ENCODE data around the gene PPCDC.

DNA sequence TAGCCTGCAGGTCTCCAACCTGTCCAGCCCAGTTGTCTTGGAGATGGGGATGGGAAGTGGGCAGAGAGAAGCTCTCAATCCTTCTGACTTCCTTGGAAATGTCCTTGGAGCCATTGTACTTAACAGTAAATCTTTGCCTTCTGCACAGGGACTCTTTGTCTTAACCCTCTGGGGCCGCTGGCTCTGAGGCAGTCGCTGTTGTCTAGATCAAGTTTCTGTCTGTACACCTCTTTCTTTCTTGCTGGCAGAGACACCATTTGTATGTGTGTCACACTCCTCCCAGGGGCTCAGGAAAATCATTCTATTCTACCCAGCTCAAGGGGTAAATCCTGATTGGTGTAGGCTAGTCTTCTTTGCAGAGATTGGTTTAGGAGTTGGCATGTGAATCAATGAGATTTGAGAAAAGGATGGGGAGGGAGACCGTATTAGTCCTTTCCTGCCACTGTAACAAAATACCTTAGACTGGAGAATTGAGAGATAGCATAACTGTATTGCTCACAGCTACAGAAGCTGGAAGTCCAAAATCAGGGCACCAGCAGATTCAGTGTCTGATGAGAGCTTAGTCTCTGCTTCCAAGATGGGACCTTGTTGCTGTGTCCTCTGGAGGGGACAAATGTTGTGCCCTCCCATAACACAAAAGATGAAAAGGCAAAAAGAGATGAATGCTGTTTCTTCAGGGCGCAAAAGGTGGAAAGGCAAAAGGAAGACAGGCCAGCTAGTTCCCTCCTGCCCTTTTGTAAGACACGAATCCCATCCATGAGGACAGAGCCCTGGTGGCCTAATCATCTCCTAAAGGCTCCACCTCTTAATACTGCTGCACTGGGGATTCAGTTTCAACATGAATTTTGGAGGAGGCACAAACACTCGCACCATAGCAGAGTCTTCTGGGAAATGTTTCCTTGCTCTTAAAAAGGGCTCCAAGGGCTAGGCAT lies 66.3 kb downstream of the PPCDC start:
- TF ChIP-seq GABPA (IDR thresholded peaks at IDR 0.05; ENCODE audit: low read depth) = no peak
- TF ChIP-seq, protein P1, sequence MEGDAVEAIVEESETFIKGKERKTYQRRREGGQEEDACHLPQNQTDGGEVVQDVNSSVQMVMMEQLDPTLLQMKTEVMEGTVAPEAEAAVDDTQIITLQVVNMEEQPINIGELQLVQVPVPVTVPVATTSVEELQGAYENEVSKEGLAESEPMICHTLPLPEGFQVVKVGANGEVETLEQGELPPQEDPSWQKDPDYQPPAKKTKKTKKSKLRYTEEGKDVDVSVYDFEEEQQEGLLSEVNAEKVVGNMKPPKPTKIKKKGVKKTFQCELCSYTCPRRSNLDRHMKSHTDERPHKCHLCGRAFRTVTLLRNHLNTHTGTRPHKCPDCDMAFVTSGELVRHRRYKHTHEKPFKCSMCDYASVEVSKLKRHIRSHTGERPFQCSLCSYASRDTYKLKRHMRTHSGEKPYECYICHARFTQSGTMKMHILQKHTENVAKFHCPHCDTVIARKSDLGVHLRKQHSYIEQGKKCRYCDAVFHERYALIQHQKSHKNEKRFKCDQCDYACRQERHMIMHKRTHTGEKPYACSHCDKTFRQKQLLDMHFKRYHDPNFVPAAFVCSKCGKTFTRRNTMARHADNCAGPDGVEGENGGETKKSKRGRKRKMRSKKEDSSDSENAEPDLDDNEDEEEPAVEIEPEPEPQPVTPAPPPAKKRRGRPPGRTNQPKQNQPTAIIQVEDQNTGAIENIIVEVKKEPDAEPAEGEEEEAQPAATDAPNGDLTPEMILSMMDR (IDR thresholded peaks at IDR 0.05) = no peak
- TF ChIP-seq MEF2A (IDR thresholded peaks at IDR 0.05; ENCODE audit: borderline replicate concordance, low read depth) = no peak
- TF ChIP-seq NRF1 (IDR thresholded peaks at IDR 0.05; ENCODE audit: low read depth, low read length) = no peak
- TF ChIP-seq, protein P2, sequence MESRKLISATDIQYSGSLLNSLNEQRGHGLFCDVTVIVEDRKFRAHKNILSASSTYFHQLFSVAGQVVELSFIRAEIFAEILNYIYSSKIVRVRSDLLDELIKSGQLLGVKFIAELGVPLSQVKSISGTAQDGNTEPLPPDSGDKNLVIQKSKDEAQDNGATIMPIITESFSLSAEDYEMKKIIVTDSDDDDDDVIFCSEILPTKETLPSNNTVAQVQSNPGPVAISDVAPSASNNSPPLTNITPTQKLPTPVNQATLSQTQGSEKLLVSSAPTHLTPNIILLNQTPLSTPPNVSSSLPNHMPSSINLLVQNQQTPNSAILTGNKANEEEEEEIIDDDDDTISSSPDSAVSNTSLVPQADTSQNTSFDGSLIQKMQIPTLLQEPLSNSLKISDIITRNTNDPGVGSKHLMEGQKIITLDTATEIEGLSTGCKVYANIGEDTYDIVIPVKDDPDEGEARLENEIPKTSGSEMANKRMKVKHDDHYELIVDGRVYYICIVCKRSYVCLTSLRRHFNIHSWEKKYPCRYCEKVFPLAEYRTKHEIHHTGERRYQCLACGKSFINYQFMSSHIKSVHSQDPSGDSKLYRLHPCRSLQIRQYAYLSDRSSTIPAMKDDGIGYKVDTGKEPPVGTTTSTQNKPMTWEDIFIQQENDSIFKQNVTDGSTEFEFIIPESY (IDR thresholded peaks at IDR 0.05; ENCODE audit: borderline replicate concordance, low read depth) = no peak
- TF ChIP-seq, protein P3, sequence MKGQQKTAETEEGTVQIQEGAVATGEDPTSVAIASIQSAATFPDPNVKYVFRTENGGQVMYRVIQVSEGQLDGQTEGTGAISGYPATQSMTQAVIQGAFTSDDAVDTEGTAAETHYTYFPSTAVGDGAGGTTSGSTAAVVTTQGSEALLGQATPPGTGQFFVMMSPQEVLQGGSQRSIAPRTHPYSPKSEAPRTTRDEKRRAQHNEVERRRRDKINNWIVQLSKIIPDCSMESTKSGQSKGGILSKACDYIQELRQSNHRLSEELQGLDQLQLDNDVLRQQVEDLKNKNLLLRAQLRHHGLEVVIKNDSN (IDR thresholded peaks at IDR 0.05; ENCODE audit: borderline replicate concordance, low read depth) = no peak
- no peak for TF ChIP-seq EZH2phosphoT487 (IDR thresholded peaks at IDR 0.05; ENCODE audit: borderline replicate concordance, low read depth)
- no peak for TF ChIP-seq JUND (IDR thresholded peaks at IDR 0.05)
